HG03439 (cell line): Measurements from ENCODE around the gene KTI12.
"Not testable (repeated sequence)": the region's sequence is repeated elsewhere in the genome, so short reads cannot be mapped to it uniquely, and the experiment has no call there.

ENCODE experiments used
- ATAC-seq: cut with Tn5 transposase; IDR thresholded peaks from one replicate; pipeline ENCODE4 v1.9.1; 2021; ENCODE audit warnings: mild to moderate bottlenecking, moderate library complexity; ENCODE audit not compliant: unreplicated experiment

Gene KTI12

GRCh38 chr1:52041551-52042185, 8.1 kb upstream of the KTI12 start:
- no peak for ATAC-seq

DNA sequence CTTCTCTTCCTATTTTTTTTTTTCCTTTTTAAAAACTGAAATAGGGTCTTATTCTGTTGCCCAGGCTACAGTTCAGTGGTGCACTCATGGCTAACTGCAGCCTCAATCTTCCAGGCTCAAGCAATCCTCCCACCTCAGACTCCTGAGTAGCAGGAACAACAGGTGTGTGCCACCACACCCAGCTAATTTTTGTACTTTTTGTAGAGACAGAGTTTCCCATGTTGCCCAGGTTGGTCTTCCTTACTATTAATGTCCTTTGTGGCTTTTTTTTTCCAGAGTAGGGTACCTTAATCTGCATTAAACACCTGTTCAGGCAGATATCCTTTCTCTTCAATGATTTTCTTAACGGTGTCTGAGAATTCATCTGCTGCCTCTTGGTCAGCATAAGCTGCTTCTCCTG, 4.3 kb upstream of the KTI12 start:
- no peak for ATAC-seq

DNA sequence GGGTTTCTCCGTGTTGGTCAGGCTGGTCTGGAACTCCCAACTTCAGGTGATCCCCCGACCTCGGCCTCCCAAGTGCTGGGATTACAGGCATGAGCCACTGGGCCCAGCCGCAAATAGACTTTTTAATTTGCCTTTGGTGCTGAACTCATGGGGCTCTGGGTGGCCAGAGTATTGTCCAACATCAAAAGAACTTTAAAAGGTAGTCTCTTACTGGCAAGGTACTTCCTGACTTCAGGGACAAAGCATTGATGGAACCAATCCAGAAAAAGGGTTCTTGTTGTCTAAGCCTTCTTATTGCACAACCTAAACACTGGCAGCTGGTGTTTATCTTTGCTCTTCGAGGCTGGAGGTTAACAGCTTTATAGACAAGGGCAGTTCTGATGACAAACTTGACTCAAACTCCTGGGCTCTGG, 3.8 kb upstream of the KTI12 start:
- ATAC-seq: no peak

GRCh38 chr1:52034050-52034384, 407 bp upstream of the KTI12 start:
- no peak for ATAC-seq

DNA sequence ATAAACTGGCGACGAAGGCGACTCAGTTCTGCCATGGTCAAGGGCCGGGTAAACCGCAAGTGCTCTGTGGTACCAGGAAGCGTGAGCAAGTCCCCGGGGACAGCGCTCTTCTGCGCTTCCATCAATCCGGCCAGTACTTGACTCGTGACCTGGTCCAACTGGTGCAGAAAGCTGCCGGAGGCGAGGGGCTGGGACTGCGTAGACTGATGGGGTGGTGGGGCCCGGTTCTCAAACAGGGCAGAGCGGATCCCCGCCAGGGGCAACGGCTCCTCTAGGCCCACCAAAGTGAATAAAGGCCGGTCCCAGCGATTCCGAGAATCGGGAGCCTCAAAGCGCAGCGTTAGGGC, 852 bp downstream of the KTI12 start:
- peak; percentile 50 for ATAC-seq

GRCh38 chr1:52032124-52032784, 1.4 kb downstream of the KTI12 start:
- peak; percentile 27 for ATAC-seq

GRCh38 chr1:52028839-52029238, 4.8 kb downstream of the KTI12 start:
- ATAC-seq: not testable (repeated sequence)

DNA sequence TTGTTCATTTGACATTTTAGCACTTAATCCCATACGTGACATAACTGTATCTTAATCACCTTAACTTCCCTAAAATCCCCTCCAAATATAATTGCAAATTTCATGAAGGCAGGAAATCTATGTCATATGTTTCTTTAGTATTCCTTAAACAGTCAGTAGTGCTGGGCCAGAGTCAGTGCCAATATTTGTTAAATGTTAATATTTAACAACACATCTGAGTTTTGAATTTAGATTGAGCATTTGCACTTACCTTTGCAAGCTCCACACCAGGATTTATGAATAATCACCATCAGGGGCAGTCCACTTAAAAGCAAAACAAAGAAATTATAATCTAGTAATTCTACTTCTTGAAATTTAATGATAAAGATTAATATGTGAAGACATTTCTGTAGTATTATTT, 5.3 kb downstream of the KTI12 start:
- no peak for ATAC-seq

- ATAC-seq: no peak
Measured at GRCh38 chr1:52026278-52026677, 7.3 kb downstream of the KTI12 start.

GRCh38 chr1:52022133-52022532, 11.5 kb downstream of the KTI12 start:
- ATAC-seq: no peak

- no peak for ATAC-seq
Measured at GRCh38 chr1:52008071-52008809, 25.4 kb downstream of the KTI12 start.

DNA sequence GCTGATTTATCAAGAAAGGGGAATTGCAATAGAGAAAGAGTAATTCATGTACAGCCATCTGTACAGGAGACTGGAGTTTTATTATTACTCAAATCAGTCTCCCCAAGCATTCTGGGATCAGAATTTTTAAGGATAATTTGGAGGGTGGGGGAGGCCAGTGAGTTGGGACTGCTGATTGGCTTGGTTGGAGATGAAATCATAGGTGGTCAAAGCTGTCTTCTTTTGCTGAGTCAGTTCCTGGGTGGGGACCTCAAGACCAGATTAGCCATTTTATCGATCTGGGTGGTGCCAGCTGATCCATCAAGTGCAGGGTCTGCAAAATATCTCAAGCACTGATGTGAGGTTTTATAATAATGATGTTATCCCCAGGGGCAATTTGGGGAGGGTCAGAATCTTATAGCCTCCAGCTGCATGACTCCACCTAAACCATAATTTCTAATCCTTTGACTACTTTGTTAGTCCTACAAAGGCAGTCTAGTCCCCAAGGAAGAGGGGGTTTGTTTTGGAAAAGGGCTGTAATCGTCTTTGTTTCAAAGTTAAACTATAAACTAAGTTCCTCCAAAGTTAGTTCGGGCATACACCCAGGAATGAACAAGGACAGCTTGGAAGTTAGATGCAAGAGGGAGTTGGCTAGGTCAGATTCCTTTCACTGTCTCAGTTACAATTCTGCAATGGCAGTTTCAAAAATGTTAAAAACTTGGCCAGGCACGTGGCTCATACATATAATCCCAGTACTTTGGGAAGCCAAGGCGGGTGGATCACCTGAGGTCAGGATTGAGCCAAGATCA, 26.2 kb downstream of the KTI12 start:
- no peak for ATAC-seq

GRCh38 chr1:52006081-52006553, 27.5 kb downstream of the KTI12 start:
- ATAC-seq: not testable (repeated sequence)

- not testable (repeated sequence) for ATAC-seq
Measured at GRCh38 chr1:52005548-52005947, 28.1 kb downstream of the KTI12 start.

DNA sequence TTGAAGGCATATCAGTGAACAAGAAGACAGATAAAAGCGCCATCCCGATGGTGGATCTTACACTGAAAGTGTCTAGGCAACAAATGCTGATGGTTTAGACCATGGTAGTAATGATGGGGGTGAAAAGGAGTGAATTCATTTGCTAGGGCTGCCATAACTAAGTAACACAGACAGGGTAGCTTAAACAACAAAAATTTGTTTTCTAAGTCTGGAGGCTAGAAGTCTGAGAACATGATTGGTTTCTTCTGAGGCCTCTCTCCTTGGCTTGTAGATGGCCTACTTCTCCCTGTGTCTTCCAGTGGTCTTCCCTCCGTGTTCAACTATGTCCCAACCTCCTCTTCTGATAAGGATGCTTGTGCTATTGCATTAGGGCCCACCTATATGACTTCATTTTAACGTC, 29.7 kb downstream of the KTI12 start:
- no peak for ATAC-seq

- no peak for ATAC-seq
Measured at GRCh38 chr1:52002038-52002917, 31.3 kb downstream of the KTI12 start.

GRCh38 chr1:51998701-51999100, 34.9 kb downstream of the KTI12 start:
- ATAC-seq: no peak

GRCh38 chr1:51997974-51998382, 35.6 kb downstream of the KTI12 start:
- no peak for ATAC-seq

DNA sequence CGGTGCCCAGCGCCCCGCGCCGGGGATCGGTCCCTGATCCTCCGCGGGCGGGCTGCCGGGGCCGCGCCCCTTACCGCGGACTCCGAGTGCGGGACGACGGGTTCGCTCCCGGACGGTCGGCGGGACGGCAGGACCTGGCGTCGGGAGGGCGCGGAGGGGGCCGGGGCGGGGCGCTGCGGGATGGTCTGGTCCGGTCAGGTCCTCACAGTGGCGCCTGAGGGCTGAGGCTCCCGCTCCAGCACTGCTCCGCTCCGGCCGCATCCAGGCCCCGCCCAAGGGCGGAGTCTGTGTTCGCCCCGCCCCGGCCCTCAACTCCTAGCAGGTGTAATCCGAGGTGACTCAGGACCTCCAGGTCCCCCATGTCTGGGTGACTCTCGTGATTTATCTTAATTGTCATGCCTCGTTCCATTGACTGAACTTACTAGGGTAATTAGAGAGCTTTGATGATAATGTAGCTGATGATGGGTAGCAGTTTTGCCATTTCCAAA, 43.1 kb downstream of the KTI12 start, which contains the start of gene RAB3B:
RAB3B (minus strand) TSS at position 223 of the 488 bp plus-strand sequence. CDS start 13,583 bp downstream, outside the sequence.
- ATAC-seq: peak; percentile 70
